ENCODE data around the gene PTPN18. TPM values are rescaled to one million over a fixed set of nuclear protein-coding genes. Genes with fewer than 3 reads are reported as not detected.

The PTPN18 gene
- total RNA-seq, 1 experiment from 2014 or later = 16.3 TPM

GRCh38 chr2:130385709-130386108 is 29.9 kb downstream of the PTPN18 start:
- no peak overlapping the region for H2BK5ac ChIP-seq (ENCODE audit: insufficient read length, low read length)
- Mint-ChIP-seq H3K27me3 (ENCODE audit: low read depth) (no peaks in the 10 kb centered on the region; the same call in 1 of the 2 replicates), H3K4me3 (no peak overlapping the region), H3K4me1 (peaks cover 11 to 12% of the 10 kb centered on the region in 2 experiments), H3K27ac (no peak overlapping the region), H3K36me3 (ENCODE audit: insufficient read depth in 1 of 3, low read depth in 3 of 3) (no peaks in the 10 kb centered on the region; a peak in 2 of 7 replicates), H3K9me3 (no peaks in the 10 kb centered on the region)
- no peaks in the 10 kb centered on the region for H3K79me1 ChIP-seq (ENCODE audit: insufficient read depth, low read depth, low read length, poor library complexity, severe bottlenecking)
- no peak overlapping the region for H2AK5ac ChIP-seq (ENCODE audit: insufficient read length, low read length)
- WGBS (ENCODE audit: extremely low coverage, insufficient read length, low lambda C conversion rate) = no CpG with 5 or more reads among the region's 3 CpGs
- H3K9me3 ChIP-seq (ENCODE audit: control insufficient read depth, low read depth, low read length) = no peaks in the 10 kb centered on the region
- H3K9ac ChIP-seq (ENCODE audit: extremely low read depth, insufficient read length, low read length) = no peak overlapping the region
- no peaks in the 10 kb centered on the region for H3K27me3 ChIP-seq (ENCODE audit: insufficient read depth, low read length)
- H2BK15ac ChIP-seq (ENCODE audit: low read depth, low read length) = no peak overlapping the region
- H3K18ac ChIP-seq (ENCODE audit: insufficient read length, low read depth, low read length) = no peak overlapping the region
- H2BK12ac ChIP-seq (ENCODE audit: insufficient read length, low read depth, low read length) = no peak overlapping the region
- no peak overlapping the region for H2BK20ac ChIP-seq (ENCODE audit: low read depth, low read length, poor library complexity, severe bottlenecking)
- no peak overlapping the region for H3T11ph ChIP-seq (ENCODE audit: low read length)
- H3K14ac ChIP-seq (ENCODE audit: insufficient read depth, low read length) = no peak overlapping the region
- no peak for TF ChIP-seq CTCF (conservative IDR thresholded peaks at IDR 0.05)
- no peaks in the 10 kb centered on the region for H3K4me1 ChIP-seq (ENCODE audit: insufficient read depth, low read length)
- no peak overlapping the region for H2AFZ ChIP-seq (ENCODE audit: low read length)
- no peaks in the 10 kb centered on the region for H3K23me2 ChIP-seq (ENCODE audit: insufficient read length, low read depth, low read length, poor library complexity, severe bottlenecking)
- no peak overlapping the region for H3K27ac ChIP-seq (ENCODE audit: insufficient read length, low read depth, low read length)
- no peak overlapping the region for H4K8ac ChIP-seq (replicated peaks; ENCODE audit: insufficient read length, low read depth, low read length)
- no peak overlapping the region for H2BK120ac ChIP-seq (ENCODE audit: low read depth, low read length, poor library complexity, severe bottlenecking)
- no peak overlapping the region for H4K5ac ChIP-seq (ENCODE audit: insufficient read length, low read depth, low read length)
- no peak overlapping the region for H3K4me2 ChIP-seq (ENCODE audit: insufficient read depth, insufficient read length, low read length)
- no peak for DNase-seq
- H3K4ac ChIP-seq (ENCODE audit: low read depth, low read length) = no peak overlapping the region
- H3K56ac ChIP-seq (ENCODE audit: insufficient read length, low read depth, low read length) = no peak overlapping the region
- H4K20me1 ChIP-seq (ENCODE audit: control insufficient read depth, insufficient read depth, insufficient read length) = no peaks in the 10 kb centered on the region
- H3K79me2 ChIP-seq (ENCODE audit: insufficient read depth, low read length) = no peaks in the 10 kb centered on the region
- H4K91ac ChIP-seq (ENCODE audit: insufficient read length, low read depth, low read length) = no peak overlapping the region
- H3K23ac ChIP-seq (ENCODE audit: insufficient read length, low read depth, low read length) = no peak overlapping the region
